HuH-7 (cell line): ENCODE results near the gene C2orf76.
"Not testable (repeated sequence)": the region's sequence is repeated elsewhere in the genome, so short reads cannot be mapped to it uniquely, and the experiment has no call there.

ENCODE experiments used
- DNase-seq: peaks from one replicate; pipeline ENCODE4 v3.0.0; 2011; ENCODE audit warnings: low spot score

C2orf76 gene

DNA sequence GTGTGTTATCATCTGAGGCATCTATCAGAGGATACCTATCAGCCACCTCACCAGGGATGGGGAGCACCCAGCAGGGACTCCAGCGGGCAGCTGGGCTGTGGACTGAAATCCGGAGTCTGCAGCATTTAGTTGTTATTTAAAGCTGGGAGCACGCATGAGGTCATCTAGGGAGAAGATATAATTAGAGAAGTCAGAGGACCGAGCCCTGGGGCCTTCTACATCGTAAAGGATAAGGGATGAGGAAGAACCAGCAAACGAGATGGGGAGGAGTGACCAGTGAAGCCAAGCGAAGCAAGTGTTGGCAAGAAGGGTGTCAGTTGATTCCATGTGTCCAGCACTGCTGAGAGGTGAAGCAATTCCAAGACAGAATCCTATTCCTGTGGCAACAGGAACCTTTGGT is 72.7 kb downstream of the C2orf76 start:
- no peak for DNase-seq

DNA sequence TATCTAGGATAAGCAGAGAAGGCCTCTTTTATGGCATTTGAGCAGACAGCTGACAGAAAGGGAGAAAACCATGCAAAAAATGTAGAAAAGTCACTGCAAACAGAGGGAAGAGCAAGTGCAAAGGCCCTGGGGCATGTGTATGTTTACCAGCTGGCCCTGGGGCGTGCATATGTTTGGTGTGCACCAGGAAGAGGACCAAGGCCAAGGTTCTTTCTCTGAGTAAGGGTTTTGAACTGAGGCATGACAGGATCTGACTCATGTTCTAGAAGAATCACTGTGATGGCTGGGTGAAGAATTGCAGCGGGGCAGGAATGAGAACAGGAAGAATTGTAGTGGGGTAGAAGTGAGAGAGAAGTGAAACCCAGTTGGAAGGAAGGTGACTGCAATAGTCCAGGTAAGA is 73.4 kb downstream of the C2orf76 start:
- DNase-seq: no peak

DNA sequence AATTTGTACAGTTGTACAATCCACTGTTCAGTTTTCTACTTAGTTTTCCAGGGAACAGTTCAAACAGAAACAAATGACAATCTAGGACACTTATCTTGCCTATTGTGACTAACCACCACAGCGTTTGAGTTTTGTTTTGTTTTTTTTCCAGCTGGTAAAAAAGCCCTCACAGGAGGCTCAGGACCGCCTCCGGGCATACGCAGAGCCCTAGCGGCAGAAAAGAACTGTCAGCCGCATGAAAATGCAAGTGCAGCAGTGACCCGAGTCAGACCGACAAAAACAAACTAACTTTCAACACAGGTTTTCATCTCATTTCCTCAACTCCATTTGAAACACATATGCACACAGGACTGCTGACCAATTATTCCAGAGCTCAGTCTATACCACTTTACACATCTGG is 74.4 kb downstream of the C2orf76 start:
- DNase-seq: no peak

DNA sequence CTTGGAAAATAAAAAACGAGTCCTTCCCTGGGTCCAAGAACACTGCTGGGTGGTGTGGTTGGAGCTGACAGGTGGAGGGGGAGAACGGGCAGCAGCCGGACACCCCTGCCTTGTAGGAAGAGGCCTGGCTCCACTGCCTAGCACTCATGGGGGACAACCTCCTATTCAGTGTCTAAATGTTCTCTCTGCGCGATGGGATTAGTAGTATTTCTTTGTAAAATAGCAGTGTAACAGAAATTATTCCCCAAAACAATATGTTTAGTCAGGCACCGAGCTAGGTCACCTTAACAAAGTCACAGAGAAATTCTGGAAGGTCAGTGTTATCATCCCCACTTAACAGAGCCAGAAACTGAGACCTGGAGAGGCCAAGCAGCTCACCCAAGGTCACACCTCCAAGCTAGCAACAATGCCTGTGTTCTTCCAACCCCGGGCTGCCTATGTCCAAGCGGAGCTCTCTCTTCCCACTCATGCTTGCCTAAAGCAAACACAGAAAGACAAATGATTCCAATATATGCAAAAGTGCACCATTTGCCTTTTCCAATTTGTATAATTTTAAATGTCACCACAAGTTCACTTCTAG is 75.0 kb downstream of the C2orf76 start:
- no peak for DNase-seq

DNA sequence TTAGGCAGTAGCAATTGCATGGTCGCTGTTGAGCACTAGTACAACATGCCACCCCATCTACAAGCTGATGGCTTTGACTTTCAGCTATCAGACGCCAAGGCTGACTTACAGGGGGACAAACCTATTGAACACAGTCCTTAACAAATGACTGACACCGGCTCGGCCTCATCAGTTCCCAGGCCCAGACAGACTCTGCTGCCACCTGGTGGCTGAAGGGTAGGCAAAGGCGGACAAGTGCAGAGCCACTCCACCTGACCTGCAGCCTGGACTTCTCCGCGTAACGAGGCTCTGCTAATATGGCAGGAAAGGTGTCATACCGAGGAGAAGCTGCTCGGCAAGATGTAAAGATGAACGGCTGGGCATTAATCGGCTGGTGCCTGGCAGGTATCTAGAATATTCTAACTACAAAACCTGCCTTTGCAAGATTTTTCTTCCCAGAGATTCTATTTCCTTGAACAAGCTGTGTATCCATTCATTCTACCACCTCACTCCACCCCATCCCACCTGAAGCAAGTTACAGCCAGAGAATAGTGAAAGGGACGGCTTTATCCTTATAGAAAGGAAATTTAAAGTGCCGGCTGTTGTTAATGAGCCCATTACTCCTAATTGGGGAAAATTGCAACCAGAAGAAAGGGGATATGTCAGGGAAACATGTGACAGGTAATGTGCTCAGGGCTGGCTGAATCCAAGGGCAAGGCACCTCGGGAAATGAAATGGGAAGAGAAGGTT is 75.6 kb downstream of the C2orf76 start:
- DNase-seq: peak; percentile 74

DNA sequence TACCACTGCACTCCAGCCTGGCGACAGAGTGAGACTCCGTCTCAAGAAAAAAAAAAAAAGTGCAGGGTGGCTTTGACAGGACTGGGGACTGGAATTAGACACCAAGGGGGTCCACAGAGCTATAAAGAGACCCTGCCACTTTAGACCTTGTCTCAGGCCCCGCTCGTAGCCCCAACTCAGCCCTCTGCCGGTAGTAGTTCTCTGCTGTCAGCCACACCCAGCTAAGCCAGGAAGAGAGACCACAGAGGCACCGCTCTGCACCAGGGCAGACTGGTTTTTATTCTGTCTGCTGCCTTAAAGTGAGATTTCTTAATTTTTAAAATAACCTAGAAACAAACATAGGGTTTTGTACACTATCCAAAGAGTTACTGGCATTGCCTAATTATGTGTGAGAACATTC is 77.0 kb downstream of the C2orf76 start:
- no peak for DNase-seq

DNA sequence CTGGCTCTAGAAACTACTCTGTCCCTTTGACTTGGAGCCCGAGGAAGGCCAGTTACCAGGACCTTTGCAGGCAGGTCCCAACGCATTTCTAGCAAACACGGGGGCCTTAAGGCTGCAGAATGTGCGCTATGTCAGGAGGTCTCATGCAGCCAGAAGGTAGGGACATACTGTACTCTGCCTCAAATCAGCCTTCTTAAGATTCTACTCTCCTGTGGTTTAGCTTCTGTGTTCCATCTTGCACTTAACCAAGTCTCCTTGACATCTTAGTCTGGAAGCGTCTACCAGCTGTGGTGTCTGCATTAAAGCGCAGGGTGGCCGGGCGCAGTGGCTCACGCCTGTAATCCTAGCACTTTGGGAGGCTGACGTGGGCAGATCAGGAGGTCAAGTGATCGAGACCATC is 77.5 kb downstream of the C2orf76 start:
- DNase-seq: no peak

DNA sequence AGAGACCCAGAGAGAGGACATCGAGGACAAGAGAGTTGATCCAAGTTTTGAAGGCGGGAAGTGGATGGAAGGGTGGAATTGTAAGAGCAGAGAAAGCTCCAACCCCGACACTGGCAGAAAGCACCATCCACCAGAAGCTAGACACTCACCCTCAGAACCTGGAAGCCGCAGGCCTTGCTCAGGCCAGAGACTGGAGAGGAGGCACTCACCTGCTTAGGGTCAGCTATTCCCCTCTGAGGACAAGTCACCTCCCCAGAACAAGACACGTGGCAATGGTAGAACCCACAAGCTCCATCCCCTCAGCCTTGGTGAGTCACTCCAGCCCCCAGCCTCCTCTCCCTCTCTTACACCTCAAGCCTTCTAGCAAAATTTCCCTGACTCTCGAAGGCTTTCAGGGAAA is 78.1 kb downstream of the C2orf76 start:
- no peak for DNase-seq

DNA sequence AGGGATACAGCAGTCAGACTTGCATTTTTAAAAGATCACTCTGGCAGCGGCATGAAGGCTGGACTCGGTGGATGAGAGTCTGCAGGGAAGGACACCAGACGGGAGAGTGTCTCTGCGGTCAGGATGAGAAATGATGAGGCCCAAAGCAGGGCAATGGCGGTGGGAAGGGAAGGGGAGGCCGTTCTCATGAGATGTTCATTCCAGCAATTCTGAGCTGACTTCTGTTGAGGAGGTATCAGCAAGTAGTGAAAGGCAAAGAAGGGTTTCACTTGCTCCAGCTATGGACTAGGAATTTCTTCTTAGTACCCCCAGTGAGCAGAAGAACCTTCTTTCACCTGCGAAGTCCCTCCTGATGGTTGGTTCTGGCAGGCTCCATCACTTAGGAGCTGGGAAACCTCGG is 80.0 kb downstream of the C2orf76 start:
- no peak for DNase-seq

DNA sequence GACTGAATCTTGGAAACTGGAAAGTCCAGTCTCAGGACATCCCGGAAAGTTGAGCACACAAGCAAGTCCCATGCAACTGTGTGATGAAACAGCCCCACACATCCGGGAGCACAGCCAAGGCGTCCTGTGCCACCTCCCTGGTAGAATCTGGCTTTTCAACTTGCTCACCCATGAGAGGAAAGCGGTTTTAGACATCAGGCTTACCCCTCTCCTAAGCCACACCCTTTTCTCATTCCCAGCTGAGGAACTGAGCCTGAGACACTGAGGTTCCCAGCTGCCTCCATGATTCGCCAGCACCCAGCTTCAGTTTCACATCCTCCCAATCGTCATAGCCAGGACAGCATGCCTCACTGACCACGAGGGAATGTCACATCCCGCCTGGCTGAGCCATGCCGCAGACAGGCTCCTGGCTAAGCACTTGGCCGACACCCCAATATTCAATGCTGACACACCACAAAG is 82.7 kb downstream of the C2orf76 start:
- no peak for DNase-seq

DNA sequence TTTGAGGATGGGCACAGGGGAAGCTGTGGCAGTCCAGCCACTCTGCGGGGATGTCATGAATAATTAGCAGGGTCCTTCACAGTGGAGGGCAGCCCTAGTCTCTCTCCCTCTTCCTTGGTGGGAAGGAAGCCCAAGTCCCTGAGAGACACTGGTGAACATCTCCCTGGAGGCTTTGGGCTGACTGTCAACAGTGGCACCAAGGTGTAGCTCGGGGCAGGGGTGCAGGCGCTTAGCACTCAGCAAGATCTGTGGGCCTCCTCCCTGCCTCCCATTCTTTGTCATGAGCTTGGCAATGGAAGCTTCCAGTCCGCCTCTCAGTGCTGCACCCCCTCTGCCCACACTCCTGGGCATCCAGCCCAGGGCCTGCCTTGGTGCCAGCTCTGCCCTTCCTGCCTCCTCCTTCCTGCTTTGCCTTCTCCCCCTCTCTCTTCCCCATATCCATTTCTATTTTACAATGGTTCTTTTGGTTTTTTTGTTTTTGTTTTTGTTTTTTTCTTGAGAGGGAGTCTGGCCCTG is 83.6 kb downstream of the C2orf76 start:
- DNase-seq: no peak

DNA sequence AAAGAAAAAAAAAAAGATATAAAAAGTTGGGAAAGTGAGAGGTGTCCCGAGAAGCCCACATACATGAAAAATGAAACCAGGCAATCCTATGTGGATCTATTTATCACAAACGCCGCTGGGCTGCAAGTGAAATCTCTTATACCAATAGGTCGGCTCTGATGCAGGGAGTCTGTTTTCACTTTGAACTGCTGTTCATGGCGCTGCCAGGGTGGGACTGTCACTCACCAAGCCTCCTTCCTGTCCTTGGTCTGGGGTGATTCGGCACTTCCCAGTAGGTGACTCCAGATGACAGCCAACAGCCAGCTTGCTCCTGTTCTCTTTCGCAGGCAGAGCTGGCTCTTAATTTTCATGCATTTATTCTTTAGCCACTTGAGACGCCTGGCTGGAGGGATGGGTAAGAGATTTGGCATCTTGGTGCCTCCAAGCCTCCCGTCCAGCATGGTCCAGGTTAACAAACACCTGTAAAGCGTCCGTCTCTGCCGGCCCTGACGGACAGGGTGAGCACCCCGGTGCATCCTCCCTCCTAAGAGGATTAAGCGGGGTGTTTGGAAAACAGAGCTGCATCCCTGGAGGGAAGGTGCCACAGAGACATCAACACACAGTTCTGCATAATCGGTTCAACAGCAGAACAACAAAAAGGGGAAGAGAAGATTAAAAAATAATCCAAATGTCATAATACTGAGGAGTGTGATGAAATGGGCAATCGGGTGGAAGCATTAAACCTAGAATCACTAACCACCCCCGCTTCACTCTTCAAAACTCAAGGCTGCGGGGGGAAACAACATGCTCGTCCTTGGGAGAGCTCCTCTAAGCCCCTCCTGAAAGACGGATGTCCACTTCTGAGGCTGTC is 84.3 kb downstream of the C2orf76 start:
- no peak for DNase-seq

DNA sequence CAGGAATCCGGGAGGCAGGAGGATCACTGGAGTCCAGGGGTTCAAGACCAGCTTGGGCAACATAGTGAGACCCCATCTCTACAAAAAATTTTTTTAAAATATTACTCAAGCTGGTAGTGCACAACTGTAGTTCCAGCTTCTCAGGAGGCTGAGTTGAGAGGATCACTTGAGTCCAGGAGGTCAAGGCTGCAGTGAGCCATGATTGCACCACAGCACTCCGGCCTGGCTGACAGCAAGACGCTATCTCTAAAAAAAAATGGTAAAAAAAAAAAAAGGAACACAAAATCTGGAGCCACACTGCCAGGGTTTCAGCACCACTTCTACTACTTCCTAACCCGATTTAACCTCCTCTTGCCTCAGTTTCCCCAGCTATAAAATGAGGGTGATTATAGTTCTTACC is 86.0 kb downstream of the C2orf76 start:
- no peak for DNase-seq

DNA sequence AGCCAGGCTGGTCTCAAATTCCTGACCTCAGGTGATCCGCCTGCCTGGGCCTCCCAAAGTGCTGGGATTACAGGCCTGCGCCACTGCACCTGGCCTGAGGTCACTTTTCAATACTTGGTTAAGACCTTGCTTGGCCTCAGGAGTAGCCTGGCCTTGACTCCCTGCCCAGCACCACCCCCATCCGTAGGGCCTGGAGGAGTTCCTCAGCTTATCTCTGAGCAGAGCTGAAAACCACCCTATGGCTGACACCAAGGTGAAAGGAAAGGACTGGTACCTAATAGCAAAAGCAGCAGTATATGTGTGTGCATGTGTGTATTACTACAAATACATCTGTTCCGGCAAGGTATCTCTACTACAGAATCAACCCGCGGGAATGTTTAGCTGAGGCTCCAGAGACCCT is 87.0 kb downstream of the C2orf76 start:
- no peak for DNase-seq

DNA sequence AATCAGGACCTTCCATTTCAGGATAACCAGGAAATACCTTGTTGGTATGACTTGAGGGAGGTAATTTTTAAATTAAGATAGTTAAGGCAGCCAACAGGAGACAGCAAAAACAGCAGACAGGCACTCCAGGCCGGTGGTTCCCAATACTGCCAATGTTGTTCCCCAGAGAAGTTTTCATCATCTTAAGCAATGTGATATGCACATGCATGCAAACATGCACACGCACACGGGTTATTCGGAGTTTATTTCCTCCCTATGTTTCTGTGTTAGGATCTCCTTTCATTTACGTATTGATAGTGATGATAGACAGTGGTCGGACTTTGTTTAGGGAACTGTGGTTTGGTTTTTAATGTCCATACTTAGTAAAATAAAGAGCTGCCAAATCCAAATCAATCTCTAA is 87.7 kb downstream of the C2orf76 start:
- DNase-seq: no peak

DNA sequence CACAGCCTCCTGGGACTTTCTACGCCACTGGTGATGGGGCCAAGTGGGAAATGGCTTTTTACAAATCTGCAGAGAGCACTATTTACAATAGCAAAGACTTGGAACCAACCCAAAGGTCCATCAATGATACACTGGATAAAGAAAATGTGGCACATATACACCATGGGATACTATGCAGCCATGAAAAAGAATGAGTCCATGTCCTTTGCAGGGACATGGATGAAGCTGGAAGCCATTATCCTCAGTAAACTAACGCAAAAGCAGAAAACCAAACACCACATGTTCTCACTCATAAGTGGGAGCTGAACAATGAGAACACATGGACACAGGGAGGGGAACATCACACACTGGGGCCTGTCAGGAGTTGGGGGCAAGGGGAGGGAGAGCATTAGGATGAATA is 88.2 kb downstream of the C2orf76 start:
- not testable (repeated sequence) for DNase-seq

DNA sequence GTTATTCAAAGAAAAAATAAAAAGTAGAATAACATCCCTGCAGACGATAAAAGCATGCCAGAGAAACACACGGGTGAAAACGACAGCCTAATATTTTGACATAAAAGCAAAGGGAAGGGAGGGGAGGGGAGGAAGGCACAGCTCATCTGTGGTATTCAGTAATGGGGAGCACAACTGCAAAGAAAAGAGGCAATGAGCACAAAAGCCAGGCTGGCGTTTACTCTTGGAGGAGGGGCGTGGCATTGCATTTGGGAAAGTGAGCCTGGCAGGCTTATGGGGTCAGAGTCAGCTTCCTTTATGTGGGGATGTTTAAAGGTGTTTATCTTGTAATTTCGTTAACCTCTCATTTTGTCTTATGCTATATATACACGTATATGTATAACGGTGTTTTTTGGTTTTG is 89.8 kb downstream of the C2orf76 start:
- no peak for DNase-seq

DNA sequence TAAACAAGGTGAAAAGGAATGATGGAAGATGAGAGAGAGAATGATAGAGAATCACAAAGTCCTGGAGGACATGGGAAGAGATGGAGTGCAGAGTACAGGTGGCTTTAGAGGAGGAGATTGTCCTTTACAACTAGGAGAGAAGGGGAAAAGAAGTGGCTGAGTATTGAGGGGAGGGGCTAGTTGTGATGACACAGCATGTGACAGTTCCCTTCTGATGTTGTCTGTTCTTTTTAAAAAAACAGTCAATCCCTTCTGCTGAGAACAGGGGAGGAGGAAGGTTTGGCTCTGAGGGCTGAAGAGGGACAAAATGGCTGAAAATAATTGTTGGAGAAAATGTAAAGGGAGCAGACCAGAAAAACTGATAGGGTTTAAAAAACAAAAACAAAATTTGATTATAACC is 99.0 kb downstream of the C2orf76 start:
- DNase-seq: no peak

DNA sequence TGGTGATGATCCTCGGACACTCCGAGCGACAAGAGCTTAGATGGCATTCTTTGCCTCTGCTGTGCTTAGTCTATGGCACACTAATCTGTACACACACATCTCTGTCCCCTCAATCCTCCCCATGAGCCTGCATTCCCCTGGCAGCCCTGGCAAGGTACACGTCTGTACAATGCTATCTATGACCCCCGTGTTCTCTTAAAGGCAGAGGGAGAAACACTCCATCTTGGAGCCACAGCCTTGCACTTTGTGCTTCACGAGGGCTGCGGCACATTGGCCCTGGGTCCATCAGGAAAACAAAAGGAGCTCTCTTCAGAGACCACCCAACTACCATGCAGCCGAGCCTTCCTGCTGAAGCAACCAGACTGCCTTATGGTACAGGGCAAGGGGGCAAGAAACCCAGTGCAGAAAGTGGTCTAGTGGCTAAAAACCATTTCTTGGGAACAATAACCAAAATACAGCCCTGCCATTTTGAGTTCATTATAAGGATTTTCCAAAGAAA is 100.5 kb downstream of the C2orf76 start:
- DNase-seq: no peak

DNA sequence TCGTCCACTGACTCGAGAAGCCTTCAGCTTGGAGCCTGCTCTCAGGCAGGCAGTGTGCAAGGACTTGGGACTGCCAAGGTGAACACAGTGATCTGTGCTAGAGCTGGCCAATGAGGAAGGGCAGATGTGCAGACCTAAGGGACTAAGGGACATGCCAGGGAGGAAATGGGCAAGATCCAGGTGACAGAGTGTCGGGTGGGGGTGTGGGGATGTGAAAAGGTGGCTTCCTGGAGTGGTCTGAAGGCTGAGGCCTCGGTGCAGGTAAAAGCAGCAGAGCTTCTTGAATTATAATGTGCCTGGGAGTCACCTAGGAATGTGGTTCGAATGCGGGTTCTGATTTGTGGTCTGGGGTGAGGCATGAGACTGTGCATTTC is 101.0 kb downstream of the C2orf76 start:
- no peak for DNase-seq

DNA sequence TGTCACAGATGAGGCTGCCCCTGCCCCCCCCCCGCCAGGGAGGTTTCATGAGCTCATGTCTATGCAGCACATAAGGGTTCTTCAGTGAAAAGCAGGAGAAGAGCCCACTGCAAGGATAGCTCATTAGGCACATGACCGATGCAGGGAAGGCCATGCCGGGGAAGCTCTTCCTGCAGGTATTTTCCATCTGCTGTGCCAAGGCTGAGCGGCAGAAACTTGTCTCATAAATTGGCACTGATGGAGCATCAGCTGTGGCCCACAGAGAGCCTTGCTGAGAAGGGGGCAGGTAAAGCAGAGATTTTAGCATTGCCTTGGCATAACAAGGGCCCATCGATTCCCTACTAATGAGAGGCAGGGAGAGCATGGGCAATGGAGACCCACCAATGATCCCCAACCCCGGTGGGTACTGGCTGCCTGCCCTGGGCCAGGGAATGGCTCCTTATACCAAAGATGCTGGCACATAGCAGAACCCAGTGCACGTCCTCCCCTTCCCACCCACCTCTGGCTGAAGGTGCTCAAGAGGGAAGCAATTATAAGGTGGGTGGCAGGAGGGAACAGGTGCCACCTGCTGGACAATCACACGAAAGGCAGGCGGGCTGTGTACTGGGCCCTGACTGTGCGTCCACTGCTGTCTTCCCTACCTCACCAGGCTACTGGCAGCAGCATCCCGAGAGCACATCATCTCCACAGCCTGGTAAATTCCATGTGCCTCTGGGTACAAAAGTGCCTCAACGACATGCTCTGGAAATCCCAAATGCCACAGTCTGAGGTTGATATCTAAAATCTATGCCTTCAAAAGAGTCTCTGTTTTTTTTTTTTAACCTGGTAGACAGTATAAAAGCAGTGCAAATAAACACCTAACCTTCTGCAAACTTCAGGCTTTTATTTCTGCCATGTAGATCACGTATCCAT is 101.6 kb downstream of the C2orf76 start:
- DNase-seq: peak; percentile 79

DNA sequence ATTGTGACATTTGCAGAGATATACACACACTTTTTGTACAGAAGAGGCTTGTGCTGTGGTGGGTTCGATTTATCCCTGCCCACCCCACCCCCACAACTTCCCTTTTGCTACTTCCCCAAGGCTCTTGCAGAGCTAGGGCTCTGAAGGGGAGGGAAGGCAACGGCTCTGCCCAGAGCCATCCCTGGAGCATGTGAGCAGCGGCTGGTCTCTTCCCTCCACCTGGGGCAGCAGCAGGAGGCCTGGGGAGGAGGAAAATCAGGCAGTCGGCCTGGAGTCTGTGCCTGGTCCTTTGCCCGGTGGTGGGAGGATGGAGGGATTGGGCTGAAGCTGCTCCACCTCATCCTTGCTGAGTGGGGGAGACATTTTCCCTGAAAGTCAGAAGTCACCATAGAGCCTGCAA is 103.0 kb downstream of the C2orf76 start:
- no peak for DNase-seq
